Erythroblast (primary cell): Measurements from ENCODE around the gene KBTBD8.

Experiments
- GATA1 ChIP-seq: IDR thresholded peaks from 2 replicates; pipeline ENCODE4 v1.6.1; 2011; ENCODE audit warnings: low read depth, mild to moderate bottlenecking, control low read depth, low read length, moderate library complexity
- POLR2A ChIP-seq: IDR thresholded peaks from 2 replicates; pipeline ENCODE4 v1.6.1; 2011; ENCODE audit warnings: mild to moderate bottlenecking, low read length

- TF ChIP-seq POLR2A = no peak
- no peak for TF ChIP-seq GATA1
These were observed 41.4 kb upstream of the KBTBD8 start for GRCh38 chr3:66956742-66957141.
